ENCODE measurements around the gene MATN4. TPM values are rescaled to one million over a fixed set of nuclear protein-coding genes. Genes with fewer than 3 reads are reported as not detected.

Gene MATN4
- total RNA-seq, 3 donors from 2014 or later: 0.17 to 0.22 TPM; not detected in 1

DNA sequence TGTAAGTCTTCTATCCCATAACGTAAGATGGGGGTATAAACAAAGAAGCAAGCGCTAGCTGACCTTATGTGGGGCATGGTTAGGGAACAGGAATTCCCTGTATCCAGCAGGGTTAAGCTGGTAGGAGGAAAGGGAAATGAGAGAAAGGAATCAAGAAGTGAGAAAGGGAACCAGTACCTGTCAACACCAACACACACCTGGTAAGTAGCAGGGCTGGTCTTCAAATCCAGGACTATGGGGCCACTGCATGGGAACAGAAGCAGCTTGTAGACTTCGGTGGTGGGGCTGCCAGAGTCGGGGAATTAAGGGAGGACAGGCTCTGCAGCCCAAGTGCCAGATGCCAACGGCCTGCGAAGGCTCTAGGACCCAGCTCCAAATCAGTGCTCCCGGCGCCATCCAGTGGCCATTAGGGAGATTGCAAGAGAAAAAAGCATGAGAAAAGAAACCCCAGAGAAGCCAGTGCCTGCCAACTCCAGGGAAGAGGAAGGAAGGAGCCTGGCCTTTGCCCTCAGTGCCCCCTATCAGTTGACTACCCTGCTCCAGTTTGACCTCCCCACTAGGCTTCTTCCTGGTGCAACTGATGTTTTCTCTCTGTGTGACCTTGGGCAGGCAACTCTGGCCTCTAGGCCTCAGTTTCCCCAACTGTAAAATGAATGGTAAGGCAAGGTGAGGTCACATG, 17.3 kb downstream of the MATN4 start:
- Histone ChIP-seq H3K4me3 (no peak overlapping the region), H3K36me3 (ENCODE audit: low read depth) (no peaks in the 10 kb centered on the region), H3K9me3 (no peaks in the 10 kb centered on the region), H3K4me1 (ENCODE audit: low read depth) (peaks cover 4% of the 10 kb centered on the region)
- DNase-seq (peak; percentile 74 to 91 (median 77)), ATAC-seq (peak; percentile 78)
- TF ChIP-seq, protein P1, sequence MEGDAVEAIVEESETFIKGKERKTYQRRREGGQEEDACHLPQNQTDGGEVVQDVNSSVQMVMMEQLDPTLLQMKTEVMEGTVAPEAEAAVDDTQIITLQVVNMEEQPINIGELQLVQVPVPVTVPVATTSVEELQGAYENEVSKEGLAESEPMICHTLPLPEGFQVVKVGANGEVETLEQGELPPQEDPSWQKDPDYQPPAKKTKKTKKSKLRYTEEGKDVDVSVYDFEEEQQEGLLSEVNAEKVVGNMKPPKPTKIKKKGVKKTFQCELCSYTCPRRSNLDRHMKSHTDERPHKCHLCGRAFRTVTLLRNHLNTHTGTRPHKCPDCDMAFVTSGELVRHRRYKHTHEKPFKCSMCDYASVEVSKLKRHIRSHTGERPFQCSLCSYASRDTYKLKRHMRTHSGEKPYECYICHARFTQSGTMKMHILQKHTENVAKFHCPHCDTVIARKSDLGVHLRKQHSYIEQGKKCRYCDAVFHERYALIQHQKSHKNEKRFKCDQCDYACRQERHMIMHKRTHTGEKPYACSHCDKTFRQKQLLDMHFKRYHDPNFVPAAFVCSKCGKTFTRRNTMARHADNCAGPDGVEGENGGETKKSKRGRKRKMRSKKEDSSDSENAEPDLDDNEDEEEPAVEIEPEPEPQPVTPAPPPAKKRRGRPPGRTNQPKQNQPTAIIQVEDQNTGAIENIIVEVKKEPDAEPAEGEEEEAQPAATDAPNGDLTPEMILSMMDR (IDR thresholded peaks at IDR 0.05): peak; percentile 63
- intact Hi-C loops (cut with DNase I, micrococcal nuclease): no loop called here

DNA sequence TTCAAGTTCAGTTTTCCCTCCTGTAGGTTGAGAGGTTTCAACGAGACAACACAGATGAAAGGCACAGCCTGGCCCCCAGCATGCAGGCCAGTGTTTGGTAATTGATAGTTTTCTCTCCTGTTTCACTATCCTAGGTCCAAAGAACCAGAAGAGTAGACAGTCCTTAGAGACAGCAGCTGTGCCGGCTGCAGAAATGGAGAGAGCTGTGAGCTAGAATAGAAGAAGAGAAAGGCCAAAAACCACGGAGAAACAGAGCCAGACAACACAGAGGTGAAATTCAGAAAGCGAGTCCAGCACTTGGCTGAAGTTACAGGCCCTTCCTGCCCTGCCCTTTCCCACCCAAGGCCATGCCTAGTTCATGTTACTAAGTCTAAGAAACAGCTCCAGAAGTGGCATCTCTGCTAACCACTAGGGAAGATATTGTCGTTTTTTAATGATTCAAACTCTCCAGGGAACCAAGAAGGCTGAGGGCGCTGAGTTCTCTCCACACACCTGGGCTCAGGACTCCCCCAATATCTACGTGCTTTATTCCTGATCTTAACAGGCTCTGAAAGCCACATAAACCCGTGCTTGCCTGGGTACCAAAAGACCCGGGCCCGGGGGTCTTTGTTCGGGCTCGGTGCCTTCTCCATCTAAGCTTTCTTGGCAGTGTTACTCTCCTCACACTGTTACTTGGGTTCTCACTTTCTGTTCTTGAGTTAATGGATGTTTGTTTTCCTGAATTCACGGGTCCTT, 18.0 kb downstream of the MATN4 start:
- TF ChIP-seq, protein P1 (IDR thresholded peaks at IDR 0.05): no peak
- Histone ChIP-seq H3K9me3 (no peaks in the 10 kb centered on the region), H3K4me1 (ENCODE audit: low read depth) (peaks cover 4% of the 10 kb centered on the region), H3K4me3 (no peak overlapping the region), H3K36me3 (ENCODE audit: low read depth) (no peaks in the 10 kb centered on the region)
- ATAC-seq: no peak
- no peak for DNase-seq
- intact Hi-C loops (cut with DNase I, micrococcal nuclease): no loop called here

DNA sequence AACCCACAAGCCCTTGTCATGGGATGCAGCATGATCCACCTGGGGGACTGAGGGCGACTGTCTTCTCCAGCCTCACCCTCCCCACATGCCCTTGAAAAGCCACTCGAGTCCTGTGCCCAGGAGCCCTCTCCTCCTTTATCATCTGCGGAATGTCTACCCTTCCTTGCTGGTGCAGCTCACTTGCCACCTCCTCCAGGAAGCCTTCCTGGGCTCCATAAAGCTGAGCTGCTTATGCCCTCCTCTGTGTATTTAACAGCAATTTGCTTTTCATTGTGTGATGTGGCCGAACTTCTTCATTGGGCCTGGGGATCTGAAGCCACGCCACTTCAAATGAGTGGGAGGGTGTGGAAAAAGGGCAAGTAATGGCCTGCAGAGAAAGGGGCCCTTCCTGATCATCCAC, 19.2 kb downstream of the MATN4 start:
- TF ChIP-seq, protein P1 (IDR thresholded peaks at IDR 0.05): no peak
- intact Hi-C loops (cut with DNase I, micrococcal nuclease): no loop called here
- peaks cover under 1% of the 10 kb centered on the region for H3K4me1 ChIP-seq (ENCODE audit: low read depth)

DNA sequence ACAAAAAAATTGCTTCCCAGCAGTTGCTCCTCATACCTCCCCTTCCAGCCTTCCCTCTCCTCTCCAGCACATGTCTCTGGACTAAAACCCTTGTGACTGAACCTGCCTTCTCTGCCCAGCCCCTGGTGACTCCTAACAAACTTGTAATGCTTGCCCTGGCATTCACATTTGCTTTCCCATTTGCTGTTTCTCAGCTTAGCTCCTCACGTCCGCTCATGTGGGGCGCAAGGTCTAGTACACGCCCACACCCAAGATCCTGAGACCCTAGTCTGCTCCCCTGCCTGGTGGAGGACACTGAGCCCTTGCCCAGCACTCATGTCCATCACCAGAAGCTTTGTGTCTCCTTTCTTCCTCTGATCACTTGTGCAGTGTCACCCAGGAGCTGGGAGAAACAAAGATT, 19.7 kb downstream of the MATN4 start:
- DNase-seq (no peak), ATAC-seq (no peak)
- intact Hi-C loops (cut with DNase I, micrococcal nuclease): no loop called here
- Histone ChIP-seq H3K4me3 (no peak overlapping the region), H3K9me3 (no peaks in the 10 kb centered on the region), H3K4me1 (ENCODE audit: low read depth) (no peaks in the 10 kb centered on the region), H3K36me3 (ENCODE audit: low read depth) (no peaks in the 10 kb centered on the region)
- TF ChIP-seq, protein P1 (IDR thresholded peaks at IDR 0.05): no peak

More for the DNA sequence above, 19.2 kb downstream of the MATN4 start:
- no peak for DNase-seq
- Histone ChIP-seq H3K36me3 (ENCODE audit: low read depth) (no peaks in the 10 kb centered on the region), H3K4me3 (no peak overlapping the region), H3K9me3 (no peaks in the 10 kb centered on the region)
- no peak for ATAC-seq

DNA sequence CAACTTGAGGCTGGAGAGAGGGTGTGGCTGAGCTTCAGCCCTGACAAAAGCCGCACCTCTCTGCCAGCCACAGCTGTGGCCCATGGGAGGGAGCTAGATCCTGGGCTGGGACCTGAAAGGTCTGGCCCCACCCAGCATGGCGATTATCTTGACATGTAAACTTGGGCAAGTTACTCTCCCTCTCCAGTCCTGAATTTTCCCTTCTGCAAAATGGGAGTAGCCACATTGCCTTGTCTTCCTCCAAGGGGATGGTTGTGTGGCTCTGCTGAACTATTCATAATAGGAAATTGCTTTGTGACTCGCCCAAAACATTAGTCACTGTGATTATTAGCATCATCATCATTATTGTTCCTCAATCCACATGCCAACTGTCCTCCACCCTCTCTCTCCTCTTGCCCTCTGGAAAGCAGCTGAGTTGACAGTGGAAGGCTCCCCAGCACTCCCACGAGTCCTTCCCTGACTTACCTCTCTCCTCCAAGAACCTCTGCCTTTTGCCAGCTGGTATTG, 24.5 kb downstream of the MATN4 start:
- intact Hi-C loops (cut with DNase I, micrococcal nuclease): no loop called here
- TF ChIP-seq, protein P1 (IDR thresholded peaks at IDR 0.05): no peak
- Histone ChIP-seq H3K4me1 (ENCODE audit: low read depth) (no peaks in the 10 kb centered on the region), H3K4me3 (no peak overlapping the region), H3K36me3 (ENCODE audit: low read depth) (no peaks in the 10 kb centered on the region), H3K9me3 (no peaks in the 10 kb centered on the region)
- DNase-seq: no peak
- ATAC-seq: peak; percentile 59
